Hepatocyte (in vitro differentiated cells): ENCODE data around the gene KMT2A. TPM values are rescaled to one million over a fixed set of nuclear protein-coding genes. Genes with fewer than 3 reads are reported as not detected.
"Not testable (repeated sequence)": the region's sequence is repeated elsewhere in the genome, so short reads cannot be mapped to it uniquely, and the experiment has no call there.

Experiments
- DNase-seq: peaks from one replicate; pipeline ENCODE4 v3.0.0-alpha.2; 2016; ENCODE audit warnings: low spot score
- H2AFZ ChIP-seq: fragments of 200-600 bp; sonication (generic); 2 replicates; pipeline ENCODE4 v1.6.0; 2016; ENCODE audit warnings: antibody characterized with exemption, mild to moderate bottlenecking
- H3K27ac ChIP-seq: fragments of 200-600 bp; sonication (generic); 2 replicates; pipeline ENCODE4 v1.5.1; 2016; ENCODE audit warnings: mild to moderate bottlenecking
- H3K27me3 ChIP-seq: fragments of 200-600 bp; sonication (generic); 2 replicates; pipeline ENCODE4 v1.6.1; 2016
- H3K36me3 ChIP-seq: fragments of 200-600 bp; sonication (generic); replicated peaks from 2 replicates; pipeline ENCODE4 v1.5.1; 2016; ENCODE audit warnings: low read depth; ENCODE audit not compliant: insufficient read depth
- H3K4me1 ChIP-seq: fragments of 200-600 bp; sonication (generic); 2 replicates; pipeline ENCODE4 v1.5.1; 2016; ENCODE audit warnings: mild to moderate bottlenecking, moderate library complexity; ENCODE audit not compliant: insufficient read depth
- H3K4me2 ChIP-seq: fragments of 200-600 bp; sonication (generic); 2 replicates; pipeline ENCODE4 v1.6.0; 2016
- H3K4me3 ChIP-seq: fragments of 200-600 bp; sonication (generic); 2 replicates; pipeline ENCODE4 v1.5.1; 2016; ENCODE audit warnings: mild to moderate bottlenecking
- H3K79me2 ChIP-seq: fragments of 200-600 bp; sonication (generic); 2 replicates; pipeline ENCODE4 v1.6.0; 2017; ENCODE audit warnings: mild to moderate bottlenecking
- H3K9me2 ChIP-seq: fragments of 200-600 bp; sonication (generic); replicated peaks from 2 replicates; pipeline ENCODE4 v1.6.0; 2017; ENCODE audit warnings: mild to moderate bottlenecking; ENCODE audit not compliant: insufficient read depth
- H3K9me3 ChIP-seq: fragments of 200-600 bp; sonication (generic); 2 replicates; pipeline ENCODE4 v1.5.1; 2016; ENCODE audit warnings: low read depth, mild to moderate bottlenecking
- H4K20me1 ChIP-seq: fragments of 200-600 bp; sonication (generic); 2 replicates; pipeline ENCODE4 v1.6.0; 2016; ENCODE audit warnings: mild to moderate bottlenecking; ENCODE audit not compliant: insufficient read depth, poor library complexity, severe bottlenecking
- CTCF ChIP-seq: fragments of 200-600 bp; sonication (generic); IDR thresholded peaks from 2 replicates; pipeline ENCODE4 v1.5.1; 2016; ENCODE audit warnings: antibody characterized with exemption, mild to moderate bottlenecking; ENCODE audit not compliant: poor library complexity
- EZH2 ChIP-seq: fragments of 200-600 bp; sonication (generic); IDR thresholded peaks from 2 replicates; pipeline ENCODE4 v1.6.1; 2016; ENCODE audit warnings: antibody characterized with exemption, mild to moderate bottlenecking, borderline replicate concordance
- EZH2phosphoT487 ChIP-seq: fragments of 200-600 bp; sonication (generic); IDR thresholded peaks from one replicate; pipeline ENCODE4 v1.6.1; 2018; ENCODE audit warnings: antibody characterized with exemption, mild to moderate bottlenecking, low read depth, moderate library complexity; ENCODE audit not compliant: unreplicated experiment, severe bottlenecking
- WGBS: methylation state at CpG from one replicate; pipeline ENCODE4 v1.1.6; 2016; ENCODE audit warnings: low lambda C conversion rate; ENCODE audit errors: missing lambda C conversion rate; 5-methylcytosine and 5-hydroxymethylcytosine counted together
- polyA plus RNA-seq: library from polyadenylated mRNA; unstranded; fragments of >200 nt; fragmentation: Nextera tagmentation; extraction: Ambion mirVana; gene quantifications from 2 replicates; pipeline ENCODE4 v1.2.1, GENCODE V29; 2016
- total RNA-seq: library from RNA; depleted of rRNA; stranded (reverse); fragments of >200 nt; gene quantifications from 2 replicates; pipeline ENCODE4 v1.2.3, GENCODE V29; 2014

KMT2A gene
- total and polyA plus RNA-seq, 2 experiments from 2014 or later, result 23.0 to 29.1 TPM

- H3K4me1 ChIP-seq, result no peaks in the 10 kb centered on the region
- TF ChIP-seq CTCF, result no peak
- no peak for TF ChIP-seq EZH2
- no peak for TF ChIP-seq EZH2phosphoT487
- DNase-seq, result no peak
- no peaks in the 10 kb centered on the region for H3K9me2 ChIP-seq
- no peak overlapping the region for H3K4me3 ChIP-seq
- 83% methylated on average over 8 of the region's 8 CpGs for WGBS
- H3K27ac ChIP-seq, result no peak overlapping the region
- no peak overlapping the region for H2AFZ ChIP-seq
- H3K9me3 ChIP-seq, result no peaks in the 10 kb centered on the region
- no peaks in the 10 kb centered on the region for H3K79me2 ChIP-seq
- H3K4me2 ChIP-seq, result no peak overlapping the region
- H3K36me3 ChIP-seq, result no peaks in the 10 kb centered on the region
- H3K27me3 ChIP-seq, result no peaks in the 10 kb centered on the region
- no peaks in the 10 kb centered on the region for H4K20me1 ChIP-seq
These were observed 21.1 kb upstream of the KMT2A start for GRCh38 chr11:118415062-118415738.

- DNase-seq, result peak; percentile 76
- H2AFZ ChIP-seq, result no peak overlapping the region
- no peaks in the 10 kb centered on the region for H3K9me2 ChIP-seq
- no peaks in the 10 kb centered on the region for H3K9me3 ChIP-seq
- H3K36me3 ChIP-seq, result no peaks in the 10 kb centered on the region
- TF ChIP-seq EZH2 (no peak), CTCF (no peak), EZH2phosphoT487 (no peak)
- no peaks in the 10 kb centered on the region for H3K27me3 ChIP-seq
- H3K79me2 ChIP-seq, result no peaks in the 10 kb centered on the region
- H3K4me1 ChIP-seq, result no peaks in the 10 kb centered on the region
- H4K20me1 ChIP-seq, result no peaks in the 10 kb centered on the region
- H3K4me3 ChIP-seq, result no peak overlapping the region
- H3K27ac ChIP-seq, result no peak overlapping the region
- H3K4me2 ChIP-seq, result no peak overlapping the region
These were observed 20.6 kb upstream of the KMT2A start for GRCh38 chr11:118415739-118416068.

- H2AFZ ChIP-seq, H3K27me3 ChIP-seq, H3K4me3 ChIP-seq, H3K4me2 ChIP-seq, H3K9me3 ChIP-seq, DNase-seq, H3K27ac ChIP-seq, H3K9me2 ChIP-seq, H3K36me3 ChIP-seq, H3K4me1 ChIP-seq, H3K79me2 ChIP-seq, H4K20me1 ChIP-seq: not testable (repeated sequence)
These were observed 19.4 kb upstream of the KMT2A start for GRCh38 chr11:118416900-118417299.

- Histone ChIP-seq H3K9me3 (no peaks in the 10 kb centered on the region), H4K20me1 (no peaks in the 10 kb centered on the region), H3K36me3 (no peaks in the 10 kb centered on the region), H3K4me2 (no peak overlapping the region), H3K27ac (no peak overlapping the region), H3K9me2 (no peaks in the 10 kb centered on the region), H2AFZ (no peak overlapping the region), H3K79me2 (no peaks in the 10 kb centered on the region), H3K4me1 (no peaks in the 10 kb centered on the region), H3K27me3 (no peaks in the 10 kb centered on the region), H3K4me3 (no peak overlapping the region)
- 75% methylated on average over 4 of the region's 4 CpGs for WGBS
- TF ChIP-seq CTCF, result no peak
- TF ChIP-seq EZH2phosphoT487, result no peak
- no peak for TF ChIP-seq EZH2
- no peak for DNase-seq
These were observed 18.5 kb upstream of the KMT2A start for GRCh38 chr11:118417801-118418200.
